IMR-90 (cell line): Measurements from ENCODE around the gene NOS1AP.

Source experiments
- FOS ChIP-seq: fragments of 150-350 bp; IDR thresholded peaks from 2 replicates; pipeline ENCODE4 v1.6.1; 2016; ENCODE audit warnings: low read depth, low read length
- MAFK ChIP-seq: IDR thresholded peaks from 2 replicates; pipeline ENCODE4 v1.6.1; 2012; ENCODE audit warnings: low read depth, low read length, improper control_type of control experiment
- POLR2A ChIP-seq: IDR thresholded peaks from 2 replicates; pipeline ENCODE4 v1.6.1; 2012; ENCODE audit warnings: mild to moderate bottlenecking, low read depth, low read length
- RAD21 ChIP-seq: IDR thresholded peaks from 2 replicates; pipeline ENCODE4 v1.6.1; 2012; ENCODE audit warnings: low read length, improper control_type of control experiment
- RCOR1 ChIP-seq: IDR thresholded peaks from 2 replicates; pipeline ENCODE4 v1.6.1; 2012; ENCODE audit warnings: mild to moderate bottlenecking, low read length, improper control_type of control experiment; ENCODE audit not compliant: insufficient replicate concordance
- RFX5 ChIP-seq: IDR thresholded peaks from 2 replicates; pipeline ENCODE4 v1.8.0; 2012; ENCODE audit warnings: low read depth, mild to moderate bottlenecking, low read length, moderate library complexity
- SMC3 ChIP-seq: fragments of 150-350 bp; IDR thresholded peaks from 2 replicates; pipeline ENCODE4 v1.6.1; 2016; ENCODE audit warnings: low read depth, mild to moderate bottlenecking, antibody characterized with exemption, low read length, moderate library complexity
- TF ChIP-seq, protein P1 (sequence below): conservative IDR thresholded peaks from 2 replicates; pipeline ENCODE4 v1.5.1; 2012; ENCODE audit warnings: mild to moderate bottlenecking, low read depth, low read length, improper control_type of control experiment
- TF ChIP-seq, protein P2 (sequence below): fragments of 150-350 bp; IDR thresholded peaks from 2 replicates; pipeline ENCODE4 v1.6.1; 2016; ENCODE audit warnings: low read depth, mild to moderate bottlenecking, low read length, moderate library complexity, borderline replicate concordance

DNA sequence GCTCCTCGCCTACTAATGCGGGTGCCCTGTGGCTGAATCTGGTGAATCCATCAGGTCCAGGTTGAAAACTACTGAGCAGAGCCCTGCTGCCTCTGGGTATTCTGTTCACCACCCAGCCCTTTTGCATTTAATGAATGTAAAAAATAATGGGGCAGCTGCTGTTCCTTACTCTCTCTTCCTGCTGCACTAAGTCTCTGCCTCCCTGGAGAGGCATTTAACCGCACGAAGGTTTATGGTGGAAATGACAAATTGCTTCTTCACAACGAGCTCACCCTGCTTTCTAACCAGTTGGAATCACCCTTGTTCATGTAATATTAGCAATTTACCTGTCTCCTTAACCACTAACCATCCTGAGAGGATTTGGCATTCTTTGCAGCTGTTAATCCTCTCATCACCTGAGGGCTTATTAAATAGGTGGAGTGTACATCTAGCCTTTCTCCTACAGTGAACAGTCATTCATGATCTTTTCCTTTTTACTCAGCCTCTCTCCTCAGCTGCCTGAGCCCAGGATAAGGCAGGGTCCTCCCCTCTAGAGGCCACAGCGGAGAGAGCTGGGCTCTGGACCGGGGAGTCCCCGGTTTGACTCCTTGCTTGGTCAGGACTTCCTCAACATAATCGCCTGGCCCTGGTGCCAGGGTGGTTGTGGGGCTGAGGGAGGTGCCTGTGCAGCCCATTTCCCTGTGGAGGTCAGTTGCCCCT lies 97.6 kb downstream of the NOS1AP start:
- TF ChIP-seq, protein P1, sequence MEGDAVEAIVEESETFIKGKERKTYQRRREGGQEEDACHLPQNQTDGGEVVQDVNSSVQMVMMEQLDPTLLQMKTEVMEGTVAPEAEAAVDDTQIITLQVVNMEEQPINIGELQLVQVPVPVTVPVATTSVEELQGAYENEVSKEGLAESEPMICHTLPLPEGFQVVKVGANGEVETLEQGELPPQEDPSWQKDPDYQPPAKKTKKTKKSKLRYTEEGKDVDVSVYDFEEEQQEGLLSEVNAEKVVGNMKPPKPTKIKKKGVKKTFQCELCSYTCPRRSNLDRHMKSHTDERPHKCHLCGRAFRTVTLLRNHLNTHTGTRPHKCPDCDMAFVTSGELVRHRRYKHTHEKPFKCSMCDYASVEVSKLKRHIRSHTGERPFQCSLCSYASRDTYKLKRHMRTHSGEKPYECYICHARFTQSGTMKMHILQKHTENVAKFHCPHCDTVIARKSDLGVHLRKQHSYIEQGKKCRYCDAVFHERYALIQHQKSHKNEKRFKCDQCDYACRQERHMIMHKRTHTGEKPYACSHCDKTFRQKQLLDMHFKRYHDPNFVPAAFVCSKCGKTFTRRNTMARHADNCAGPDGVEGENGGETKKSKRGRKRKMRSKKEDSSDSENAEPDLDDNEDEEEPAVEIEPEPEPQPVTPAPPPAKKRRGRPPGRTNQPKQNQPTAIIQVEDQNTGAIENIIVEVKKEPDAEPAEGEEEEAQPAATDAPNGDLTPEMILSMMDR = no peak
- TF ChIP-seq POLR2A (no peak), MAFK (no peak), RAD21 (no peak), RFX5 (no peak), SMC3 (no peak), FOS (no peak), RCOR1 (no peak)
- TF ChIP-seq, protein P2, sequence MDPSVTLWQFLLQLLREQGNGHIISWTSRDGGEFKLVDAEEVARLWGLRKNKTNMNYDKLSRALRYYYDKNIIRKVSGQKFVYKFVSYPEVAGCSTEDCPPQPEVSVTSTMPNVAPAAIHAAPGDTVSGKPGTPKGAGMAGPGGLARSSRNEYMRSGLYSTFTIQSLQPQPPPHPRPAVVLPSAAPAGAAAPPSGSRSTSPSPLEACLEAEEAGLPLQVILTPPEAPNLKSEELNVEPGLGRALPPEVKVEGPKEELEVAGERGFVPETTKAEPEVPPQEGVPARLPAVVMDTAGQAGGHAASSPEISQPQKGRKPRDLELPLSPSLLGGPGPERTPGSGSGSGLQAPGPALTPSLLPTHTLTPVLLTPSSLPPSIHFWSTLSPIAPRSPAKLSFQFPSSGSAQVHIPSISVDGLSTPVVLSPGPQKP = no peak
